HEK293 (cell line): ENCODE data around the gene SYTL1.
A peak's percentile ranks its signal among the peaks of the same experiment; 100 is the strongest.

Source experiments
- CTCF ChIA-PET: fragments of 350-600 bp; formaldehyde crosslinking; extraction: SDS; loops from one replicate; lab custom pipeline; 2021; ENCODE audit warnings: antibody characterized with exemption; lab: Yijun Ruan, JAX
- POLR2A ChIA-PET: fragments of 300-600 bp; formaldehyde crosslinking; extraction: SDS; loops from one replicate; lab custom pipeline; 2020; ENCODE audit warnings: antibody characterized with exemption, inconsistent platforms; lab: Yijun Ruan, JAX
- H3K27ac ChIP-seq: fragments of 200-500 bp; sonication (Bioruptor generic); 2 replicates; pipeline ENCODE4 v1.5.1; 2014; ENCODE audit warnings: low read depth, low read length, control low read depth, inconsistent platforms; ENCODE audit errors: extremely low read depth
- H3K36me3 ChIP-seq, 2 experiments: fragments of 200-500 bp in 1 of 2; sonication (Bioruptor generic) in 1 of 2; 1 replicate in 1 of 2; 2 replicates in 1 of 2; pipeline ENCODE4 v1.5.1; 2014 to 2017; ENCODE audit warnings: inconsistent platforms in 2 of 2, low read length in 2 of 2; ENCODE audit not compliant: control insufficient read depth in 2 of 2, insufficient read depth in 1 of 2
- H3K4me1 ChIP-seq: fragments of 200-500 bp; sonication (Bioruptor generic); 2 replicates; pipeline ENCODE4 v1.5.1; 2014; ENCODE audit warnings: mild to moderate bottlenecking, low read length, inconsistent platforms; ENCODE audit not compliant: control insufficient read depth, insufficient read depth
- H3K4me3 ChIP-seq: 2 replicates; pipeline ENCODE4 v1.5.1; 2011; ENCODE audit warnings: low read depth, mild to moderate bottlenecking, control low read depth, low read length, moderate library complexity
- H3K9me3 ChIP-seq: fragments of 200-500 bp; sonication (Bioruptor generic); 2 replicates; pipeline ENCODE4 v1.5.1; 2014; ENCODE audit warnings: low read depth, low read length, inconsistent platforms; ENCODE audit not compliant: control insufficient read depth, insufficient read depth
- BCL11A ChIP-seq: fragments of 450-650 bp; formaldehyde crosslinking; IDR thresholded peaks from 2 replicates; pipeline ENCODE4 v1.5.1; 2016; ENCODE audit warnings: low read depth, missing biosample characterization, missing genetic modification characterization
- BCL11B ChIP-seq: fragments of 450-650 bp; formaldehyde crosslinking; IDR thresholded peaks from 2 replicates; pipeline ENCODE4 v1.5.1; 2016; ENCODE audit warnings: low read depth, missing biosample characterization, missing genetic modification characterization
- BCL6B ChIP-seq: fragments of 450-650 bp; formaldehyde crosslinking; IDR thresholded peaks from 2 replicates; pipeline ENCODE4 v1.5.1; 2017; ENCODE audit warnings: missing biosample characterization, missing genetic modification characterization
- HIC1 ChIP-seq: fragments of 450-650 bp; formaldehyde crosslinking; IDR thresholded peaks from 2 replicates; pipeline ENCODE4 v1.5.1; 2016; ENCODE audit warnings: missing biosample characterization, missing genetic modification characterization
- KLF17 ChIP-seq: fragments of 450-650 bp; formaldehyde crosslinking; IDR thresholded peaks from 2 replicates; pipeline ENCODE4 v1.5.1; 2016; ENCODE audit warnings: missing biosample characterization, missing genetic modification characterization
- SP2 ChIP-seq: fragments of 450-650 bp; formaldehyde crosslinking; IDR thresholded peaks from 2 replicates; pipeline ENCODE4 v1.5.1; 2016; ENCODE audit warnings: missing biosample characterization, missing genetic modification characterization
- YY2 ChIP-seq: fragments of 450-650 bp; formaldehyde crosslinking; IDR thresholded peaks from 2 replicates; pipeline ENCODE4 v1.5.1; 2016; ENCODE audit warnings: missing biosample characterization, missing genetic modification characterization
- ZNF366 ChIP-seq: fragments of 450-650 bp; formaldehyde crosslinking; conservative IDR thresholded peaks from 2 replicates; pipeline ENCODE4 v1.5.1; 2016; ENCODE audit warnings: missing biosample characterization, missing genetic modification characterization
- ZNF473 ChIP-seq: fragments of 450-650 bp; formaldehyde crosslinking; IDR thresholded peaks from 2 replicates; pipeline ENCODE4 v1.5.1; 2017; ENCODE audit warnings: missing biosample characterization, missing genetic modification characterization
- ZSCAN16 ChIP-seq: fragments of 450-650 bp; formaldehyde crosslinking; IDR thresholded peaks from 2 replicates; pipeline ENCODE4 v1.5.1; 2016; ENCODE audit warnings: missing biosample characterization, missing genetic modification characterization

Gene SYTL1

GRCh38 chr1:27361553-27361952, 19.7 kb downstream of the SYTL1 start:
- peaks cover 0 to 45% of the 10 kb centered on the region in 2 experiments; a peak in 1 of 3 replicates for H3K36me3 ChIP-seq
- H3K4me1 ChIP-seq: no peaks in the 10 kb centered on the region
- CTCF ChIA-PET: interaction anchor here (0.8 to 1.3 kb wide), 4 partner anchors 26 to 41 kb away, joined by 3 to 5 read pairs (median 4); no protein-coding TSS in a partner anchor
- H3K4me3 ChIP-seq: no peak overlapping the region
- no peaks in the 10 kb centered on the region for H3K9me3 ChIP-seq
- TF ChIP-seq HIC1 (tag by site-specific recombination) (peak; percentile 45; the same call in 1 of the 2 replicates), BCL6B (tag by site-specific recombination) (no peak)
- POLR2A ChIA-PET: no interaction called here
- no peak overlapping the region for H3K27ac ChIP-seq

GRCh38 chr1:27363766-27364695, 22.2 kb downstream of the SYTL1 start:
- H3K36me3 ChIP-seq: peaks cover 0 to 36% of the 10 kb centered on the region in 2 experiments; a peak in 1 of 3 replicates
- H3K4me1 ChIP-seq: peaks cover 2% of the 10 kb centered on the region; the same call in 1 of the 2 replicates
- no peak overlapping the region for H3K4me3 ChIP-seq
- ChIA-PET CTCF (interaction anchor here (0.7 to 5.1 kb wide), 4 partner anchors 9 to 318 kb away, joined by 3 to 84 read pairs (median 14); no protein-coding TSS in a partner anchor), POLR2A (no interaction called here)
- no peaks in the 10 kb centered on the region for H3K9me3 ChIP-seq
- H3K27ac ChIP-seq: no peak overlapping the region
- TF ChIP-seq ZNF366 (no peak), SP2 (tag by site-specific recombination) (no peak), BCL11B (peak; percentile 100), KLF17 (tag by site-specific recombination) (no peak), BCL11A (tag by site-specific recombination) (peak; percentile 99), ZNF473 (tag by site-specific recombination) (no peak)
- TF ChIP-seq, all 188 proteins: peak for 2

- Histone ChIP-seq H3K36me3 (peaks cover 0 to 34% of the 10 kb centered on the region in 2 experiments; a peak in 1 of 3 replicates), H3K4me3 (no peak overlapping the region; the same call in 1 of the 2 replicates), H3K4me1 (peaks cover 2% of the 10 kb centered on the region; the same call in 1 of the 2 replicates), H3K9me3 (no peaks in the 10 kb centered on the region), H3K27ac (no peak overlapping the region)
- TF ChIP-seq BCL11B: 0 out of 2 replicates have a peak, but pooled peaks have one; percentile 17
- no peak for TF ChIP-seq ZSCAN16 (tag by site-specific recombination)
- TF ChIP-seq YY2: no peak
- ChIA-PET POLR2A (interaction anchor here (0.8 to 2.6 kb wide), 17 partner anchors 8 to 1217 kb away, joined by 3 to 23 read pairs (median 5); partner anchors contain the start of genes CD164L2, SLC9A1 and SYTL1), CTCF (interaction anchor here (0.7 to 5.1 kb wide), 15 partner anchors 10 to 319 kb away, joined by 3 to 84 read pairs (median 4); no protein-coding TSS in a partner anchor)
Observed at GRCh38 chr1:27364696-27365371, 23.0 kb downstream of the SYTL1 start.
